Liver (tissue), 9 donors: Measurements from ENCODE around the gene TARS3. TPM values are rescaled to one million over a fixed set of nuclear protein-coding genes. Genes with fewer than 3 reads are reported as not detected.

Experiments
- DNase-seq: peaks from one replicate; pipeline ENCODE4 v3.0.0-alpha.2; 2017; ENCODE audit warnings: low spot score
- H3K27ac ChIP-seq, 2 donors: one replicate each; pipeline ENCODE4 v1.7.0; 2013; ENCODE audit warnings: inconsistent platforms in 2 of 2, low read length in 2 of 2, control low read depth in 1 of 2, low read depth in 1 of 2, mild to moderate bottlenecking in 1 of 2
- H3K27me3 ChIP-seq, 4 donors: one replicate each; pipeline versions ENCODE4 v1.6.1 to v1.7.0; 2013; ENCODE audit warnings: low read length in 3 of 4, inconsistent platforms in 1 of 4, mild to moderate bottlenecking in 1 of 4, moderate library complexity in 1 of 4; ENCODE audit not compliant: control insufficient read depth in 4 of 4, insufficient read depth in 4 of 4
- H3K36me3 ChIP-seq, 4 donors: one replicate each; pipeline versions ENCODE4 v1.6.1 to v1.7.0; 2013; ENCODE audit warnings: low read length in 3 of 4, mild to moderate bottlenecking in 3 of 4, low read depth in 1 of 4, moderate library complexity in 1 of 4; ENCODE audit not compliant: control insufficient read depth in 4 of 4, insufficient read depth in 3 of 4
- H3K4me1 ChIP-seq, 4 donors: one replicate each; pipeline versions ENCODE4 v1.6.1 to v1.7.0; 2013; ENCODE audit warnings: low read length in 3 of 4, mild to moderate bottlenecking in 3 of 4, moderate library complexity in 1 of 4; ENCODE audit not compliant: control insufficient read depth in 4 of 4, insufficient read depth in 4 of 4
- H3K4me3 ChIP-seq, 3 donors: one replicate each; pipeline versions ENCODE4 v1.6.1 to v1.7.0; 2013; ENCODE audit warnings: low read length in 3 of 3, control low read depth in 1 of 3, low read depth in 1 of 3, mild to moderate bottlenecking in 1 of 3
- H3K9ac ChIP-seq, 2 donors: one replicate each; pipeline ENCODE4 v1.7.0; 2013; ENCODE audit warnings: low read length in 2 of 2, mild to moderate bottlenecking in 2 of 2, moderate library complexity in 2 of 2, control low read depth in 1 of 2, low read depth in 1 of 2
- H3K9me3 ChIP-seq, 4 donors: one replicate each; pipeline versions ENCODE4 v1.6.1 to v1.7.0; 2013; ENCODE audit warnings: low read length in 3 of 4; ENCODE audit not compliant: control insufficient read depth in 4 of 4
- EGR1 ChIP-seq, 2 donors: IDR thresholded peaks; 2 replicates each; pipeline ENCODE4 v1.6.1; 2016 to 2018; ENCODE audit warnings: antibody characterized with exemption in 2 of 2, low read depth in 2 of 2
- FOXA1 ChIP-seq: IDR thresholded peaks from 2 replicates; pipeline ENCODE4 v1.6.1; 2016; ENCODE audit warnings: antibody characterized with exemption
- GABPA ChIP-seq, 2 donors: IDR thresholded peaks in 1 of 2; conservative IDR thresholded peaks in 1 of 2; 2 replicates each; pipeline ENCODE4 v1.6.1; 2016; ENCODE audit warnings: antibody characterized with exemption in 2 of 2, mild to moderate bottlenecking in 1 of 2, moderate library complexity in 1 of 2
- HNF4A ChIP-seq, 2 donors: conservative IDR thresholded peaks; 2 replicates each; pipeline ENCODE4 v1.6.1; 2016; ENCODE audit warnings: antibody characterized with exemption in 2 of 2, mild to moderate bottlenecking in 2 of 2
- HNF4G ChIP-seq: IDR thresholded peaks from 2 replicates; pipeline ENCODE4 v1.6.1; 2016; ENCODE audit warnings: antibody characterized with exemption
- JUND ChIP-seq, 2 donors: IDR thresholded peaks; 2 replicates each; pipeline ENCODE4 v1.6.1; 2016; ENCODE audit warnings: antibody characterized with exemption in 2 of 2
- NR2F2 ChIP-seq: IDR thresholded peaks from 2 replicates; pipeline ENCODE4 v1.6.1; 2016; ENCODE audit warnings: antibody characterized with exemption
- RAD21 ChIP-seq, 2 donors: IDR thresholded peaks; 2 replicates each; pipeline ENCODE4 v1.6.1; 2016; ENCODE audit warnings: antibody characterized with exemption in 2 of 2, mild to moderate bottlenecking in 2 of 2
- SP1 ChIP-seq: IDR thresholded peaks from 2 replicates; pipeline ENCODE4 v1.6.1; 2018; ENCODE audit warnings: antibody characterized with exemption, mild to moderate bottlenecking
- TAF1 ChIP-seq: conservative IDR thresholded peaks from 2 replicates; pipeline ENCODE4 v1.6.1; 2016; ENCODE audit warnings: antibody characterized with exemption, mild to moderate bottlenecking
- YY1 ChIP-seq: IDR thresholded peaks from 2 replicates; pipeline ENCODE4 v1.6.1; 2016; ENCODE audit warnings: antibody characterized with exemption, mild to moderate bottlenecking
- WGBS: extraction: QIAGEN DNeasy Blood & Tissue Kit; methylation state at CpG from one replicate; pipeline ENCODE4 v1.1.7; 2013; 5-methylcytosine and 5-hydroxymethylcytosine counted together
- polyA plus RNA-seq, 2 donors: library from polyadenylated mRNA; stranded (reverse) in 1 of 2; unstranded in 1 of 2; fragments of 200-250 nt in 1 of 2; fragments of >200 nt in 1 of 2; fragmentation: Nextera tagmentation in 1 of 2; extraction: Ambion mirVana in 1 of 2; gene quantifications; one replicate each; pipeline versions ENCODE4 v1.2.1 to v1.2.3, GENCODE V29; 2013 to 2015
- total RNA-seq, 2 donors: library from RNA; depleted of rRNA; stranded (reverse); fragments of >200 nt; gene quantifications; one replicate each; pipeline ENCODE4 v1.2.3, GENCODE V29; 2014
- TF ChIP-seq, protein P1 (sequence below): IDR thresholded peaks from 2 replicates; pipeline ENCODE4 v1.6.1; 2016; ENCODE audit warnings: antibody characterized with exemption
- TF ChIP-seq, protein P2 (sequence below): IDR thresholded peaks from 2 replicates; pipeline ENCODE4 v1.6.1; 2016; ENCODE audit warnings: antibody characterized with exemption, mild to moderate bottlenecking
- TF ChIP-seq, protein P3 (sequence below): IDR thresholded peaks from 2 replicates; pipeline ENCODE4 v1.6.1; 2016; ENCODE audit warnings: antibody characterized with exemption
- donor health status: healthy.
- donor health status: healthy.
- donor health status: healthy.
- donor health status: healthy.
- donor health status: healthy.

Gene TARS3
- total and polyA plus RNA-seq, 4 donors: 2.3 to 7.8 (median 4.0) TPM

DNA sequence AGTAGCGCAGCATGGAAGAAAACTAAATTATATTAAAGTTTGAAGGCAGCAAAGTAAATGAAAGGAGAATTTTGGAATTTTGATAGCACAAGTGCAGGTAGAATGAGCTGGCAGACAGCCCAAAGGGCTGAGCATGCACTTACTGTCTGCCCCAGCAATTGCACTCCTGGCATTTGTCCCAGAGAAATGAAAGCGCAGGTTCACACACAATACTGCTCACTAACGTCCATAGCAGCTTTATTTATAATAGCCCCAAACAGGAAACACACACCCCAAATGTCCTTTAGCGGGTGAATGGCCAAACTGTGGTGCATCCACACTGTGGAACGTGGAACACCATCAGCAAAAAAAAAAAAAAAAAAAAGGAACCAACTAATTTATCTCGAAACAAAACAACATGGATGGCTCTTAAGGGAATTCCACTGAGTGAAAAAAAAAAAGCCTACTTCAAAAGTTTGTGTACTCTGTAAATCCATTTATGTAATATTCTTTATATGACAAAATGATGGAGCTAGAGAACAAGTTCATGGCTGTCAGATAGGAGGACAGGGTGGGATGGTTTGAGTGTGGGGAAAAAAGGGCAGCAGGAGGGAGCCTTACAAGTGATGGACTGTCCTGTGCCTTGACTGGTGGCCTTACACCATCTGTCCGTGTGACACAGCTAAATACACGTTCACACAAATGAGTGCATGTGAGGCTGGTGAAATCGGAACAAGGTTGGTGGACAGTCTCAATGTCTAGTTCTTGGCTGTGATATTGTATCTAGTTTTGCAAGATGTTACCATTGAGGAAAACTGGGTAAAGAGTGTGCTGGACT is 66.1 kb downstream of the TARS3 start:
- no peak overlapping the region for H3K9ac ChIP-seq
- no peaks in the 10 kb centered on the region for H3K27me3 ChIP-seq
- no peaks in the 10 kb centered on the region for H3K9me3 ChIP-seq
- peaks cover 0 to 4% (median 1%) of the 10 kb centered on the region in 4 donors for H3K4me1 ChIP-seq
- TF ChIP-seq TAF1 (no peak), YY1 (peak; percentile 29)
- no peak overlapping the region for H3K4me3 ChIP-seq
- WGBS: 69% methylated on average over 9 of the region's 9 CpGs
- DNase-seq: no peak
- H3K36me3 ChIP-seq: peaks cover 0 to 10% (median 5%) of the 10 kb centered on the region in 4 donors
- no peak overlapping the region for H3K27ac ChIP-seq

DNA sequence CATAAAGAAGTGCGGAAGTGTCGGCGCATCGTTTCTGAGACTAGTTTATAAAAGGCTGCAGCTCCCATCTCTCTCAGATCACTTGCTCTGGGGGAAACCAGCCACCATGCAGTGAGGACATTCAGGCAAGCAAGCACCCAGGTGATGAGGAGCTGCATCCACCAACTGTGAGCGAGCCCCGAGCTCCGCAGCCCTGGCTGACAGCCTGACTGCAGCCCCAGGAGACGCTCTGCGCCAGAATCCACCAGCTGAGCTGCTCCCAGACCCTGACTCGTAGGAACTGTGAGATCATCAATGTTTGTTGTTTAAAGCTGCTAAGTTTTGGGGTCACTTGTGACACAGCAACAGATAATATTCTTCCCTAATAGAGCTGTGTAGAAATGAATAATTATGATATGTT is 67.1 kb downstream of the TARS3 start:
- TF ChIP-seq NR2F2: no peak
- no peak for TF ChIP-seq HNF4A (conservative IDR thresholded peaks at IDR 0.05)
- no peak for TF ChIP-seq FOXA1
- no peak for TF ChIP-seq RAD21 (IDR thresholded peaks at IDR 0.05)
- TF ChIP-seq, protein P1, sequence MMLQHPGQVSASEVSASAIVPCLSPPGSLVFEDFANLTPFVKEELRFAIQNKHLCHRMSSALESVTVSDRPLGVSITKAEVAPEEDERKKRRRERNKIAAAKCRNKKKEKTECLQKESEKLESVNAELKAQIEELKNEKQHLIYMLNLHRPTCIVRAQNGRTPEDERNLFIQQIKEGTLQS: no peak
- TF ChIP-seq, protein P2, sequence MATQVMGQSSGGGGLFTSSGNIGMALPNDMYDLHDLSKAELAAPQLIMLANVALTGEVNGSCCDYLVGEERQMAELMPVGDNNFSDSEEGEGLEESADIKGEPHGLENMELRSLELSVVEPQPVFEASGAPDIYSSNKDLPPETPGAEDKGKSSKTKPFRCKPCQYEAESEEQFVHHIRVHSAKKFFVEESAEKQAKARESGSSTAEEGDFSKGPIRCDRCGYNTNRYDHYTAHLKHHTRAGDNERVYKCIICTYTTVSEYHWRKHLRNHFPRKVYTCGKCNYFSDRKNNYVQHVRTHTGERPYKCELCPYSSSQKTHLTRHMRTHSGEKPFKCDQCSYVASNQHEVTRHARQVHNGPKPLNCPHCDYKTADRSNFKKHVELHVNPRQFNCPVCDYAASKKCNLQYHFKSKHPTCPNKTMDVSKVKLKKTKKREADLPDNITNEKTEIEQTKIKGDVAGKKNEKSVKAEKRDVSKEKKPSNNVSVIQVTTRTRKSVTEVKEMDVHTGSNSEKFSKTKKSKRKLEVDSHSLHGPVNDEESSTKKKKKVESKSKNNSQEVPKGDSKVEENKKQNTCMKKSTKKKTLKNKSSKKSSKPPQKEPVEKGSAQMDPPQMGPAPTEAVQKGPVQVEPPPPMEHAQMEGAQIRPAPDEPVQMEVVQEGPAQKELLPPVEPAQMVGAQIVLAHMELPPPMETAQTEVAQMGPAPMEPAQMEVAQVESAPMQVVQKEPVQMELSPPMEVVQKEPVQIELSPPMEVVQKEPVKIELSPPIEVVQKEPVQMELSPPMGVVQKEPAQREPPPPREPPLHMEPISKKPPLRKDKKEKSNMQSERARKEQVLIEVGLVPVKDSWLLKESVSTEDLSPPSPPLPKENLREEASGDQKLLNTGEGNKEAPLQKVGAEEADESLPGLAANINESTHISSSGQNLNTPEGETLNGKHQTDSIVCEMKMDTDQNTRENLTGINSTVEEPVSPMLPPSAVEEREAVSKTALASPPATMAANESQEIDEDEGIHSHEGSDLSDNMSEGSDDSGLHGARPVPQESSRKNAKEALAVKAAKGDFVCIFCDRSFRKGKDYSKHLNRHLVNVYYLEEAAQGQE: no peak
- no peak for TF ChIP-seq GABPA (IDR thresholded peaks at IDR 0.05 in 1 of 2, conservative IDR thresholded peaks at IDR 0.05 in 1 of 2)
- no peak for TF ChIP-seq JUND (IDR thresholded peaks at IDR 0.05)
- no peak for TF ChIP-seq SP1
- no peak for TF ChIP-seq HNF4G
- TF ChIP-seq, protein P3, sequence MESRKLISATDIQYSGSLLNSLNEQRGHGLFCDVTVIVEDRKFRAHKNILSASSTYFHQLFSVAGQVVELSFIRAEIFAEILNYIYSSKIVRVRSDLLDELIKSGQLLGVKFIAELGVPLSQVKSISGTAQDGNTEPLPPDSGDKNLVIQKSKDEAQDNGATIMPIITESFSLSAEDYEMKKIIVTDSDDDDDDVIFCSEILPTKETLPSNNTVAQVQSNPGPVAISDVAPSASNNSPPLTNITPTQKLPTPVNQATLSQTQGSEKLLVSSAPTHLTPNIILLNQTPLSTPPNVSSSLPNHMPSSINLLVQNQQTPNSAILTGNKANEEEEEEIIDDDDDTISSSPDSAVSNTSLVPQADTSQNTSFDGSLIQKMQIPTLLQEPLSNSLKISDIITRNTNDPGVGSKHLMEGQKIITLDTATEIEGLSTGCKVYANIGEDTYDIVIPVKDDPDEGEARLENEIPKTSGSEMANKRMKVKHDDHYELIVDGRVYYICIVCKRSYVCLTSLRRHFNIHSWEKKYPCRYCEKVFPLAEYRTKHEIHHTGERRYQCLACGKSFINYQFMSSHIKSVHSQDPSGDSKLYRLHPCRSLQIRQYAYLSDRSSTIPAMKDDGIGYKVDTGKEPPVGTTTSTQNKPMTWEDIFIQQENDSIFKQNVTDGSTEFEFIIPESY: no peak
- no peak for TF ChIP-seq EGR1 (IDR thresholded peaks at IDR 0.05; ENCODE audit: low read depth in 2 of 2)
- Histone ChIP-seq H3K4me3 (no peak overlapping the region), H3K9me3 (no peaks in the 10 kb centered on the region), H3K27ac (no peak overlapping the region), H3K36me3 (peaks cover 0 to 10% (median 5%) of the 10 kb centered on the region in 4 donors), H3K27me3 (no peaks in the 10 kb centered on the region), H3K9ac (no peak overlapping the region), H3K4me1 (peaks cover 0 to 8% (median 7%) of the 10 kb centered on the region in 4 donors)
- DNase-seq: no peak
- WGBS: 91% methylated on average over 10 of the region's 10 CpGs
